Endodermal cell (in vitro differentiated cells): ENCODE data around the gene GPR65. TPM values are rescaled to one million over a fixed set of nuclear protein-coding genes. Genes with fewer than 3 reads are reported as not detected.

Experiments
- DNase-seq: peaks from one replicate; pipeline ENCODE4 v3.0.0-alpha.2; 2017
- H3K27ac ChIP-seq: 2 replicates; pipeline ENCODE4 v1.5.1; 2013; ENCODE audit warnings: mild to moderate bottlenecking, low read depth, low read length, moderate library complexity
- H3K27me3 ChIP-seq: 2 replicates; pipeline ENCODE4 v1.6.1; 2013; ENCODE audit warnings: mild to moderate bottlenecking, low read length, moderate library complexity; ENCODE audit not compliant: insufficient read depth, control insufficient read depth, poor library complexity, severe bottlenecking
- H3K36me3 ChIP-seq: 2 replicates; pipeline ENCODE4 v1.7.0; 2013; ENCODE audit warnings: mild to moderate bottlenecking, low read length, moderate library complexity; ENCODE audit not compliant: control insufficient read depth, insufficient read depth
- H3K4me1 ChIP-seq: one replicate; pipeline ENCODE4 v1.7.0; 2013; ENCODE audit warnings: low read length; ENCODE audit not compliant: control insufficient read depth, insufficient read depth
- H3K4me3 ChIP-seq: 2 replicates; pipeline ENCODE4 v1.5.1; 2013; ENCODE audit warnings: mild to moderate bottlenecking, low read length, moderate library complexity
- H3K9ac ChIP-seq: 2 replicates; pipeline ENCODE4 v1.6.1; 2013; ENCODE audit warnings: mild to moderate bottlenecking, low read length, moderate library complexity; ENCODE audit not compliant: poor library complexity, severe bottlenecking; ENCODE audit errors: extremely low read depth
- H3K9me3 ChIP-seq: 2 replicates; pipeline ENCODE4 v1.6.1; 2013; ENCODE audit warnings: mild to moderate bottlenecking, low read length, moderate library complexity; ENCODE audit not compliant: control insufficient read depth
- H3K27ac Mint-ChIP-seq: 2 replicates; pipeline ENCODE4 v1.8.0; 2020; ENCODE audit warnings: mixed read lengths
- H3K27me3 Mint-ChIP-seq: 2 replicates; pipeline ENCODE4 v1.8.0; 2021; ENCODE audit warnings: mild to moderate bottlenecking, mixed read lengths; ENCODE audit not compliant: insufficient read depth
- H3K36me3 Mint-ChIP-seq: 2 replicates; pipeline ENCODE4 v1.8.0; 2020; ENCODE audit warnings: low read depth, mixed read lengths
- H3K4me1 Mint-ChIP-seq: 2 replicates; pipeline ENCODE4 v1.8.0; 2020; ENCODE audit warnings: mixed read lengths
- H3K4me3 Mint-ChIP-seq: 2 replicates; pipeline ENCODE4 v1.8.0; 2020; ENCODE audit warnings: mild to moderate bottlenecking, moderate library complexity, mixed read lengths
- H3K9me3 Mint-ChIP-seq: 2 replicates; pipeline ENCODE4 v1.8.0; 2020; ENCODE audit warnings: mild to moderate bottlenecking, mixed read lengths
- WGBS, 2 experiments: methylation state at CpG; one replicate each; pipeline versions ENCODE4 v1.1.5 to v1.1.7; 2013; ENCODE audit warnings: missing lambda C conversion rate in 2 of 2, mixed read lengths in 1 of 2; ENCODE audit not compliant: insufficient coverage in 1 of 2, insufficient read length in 1 of 2; 5-methylcytosine and 5-hydroxymethylcytosine counted together
- total RNA-seq, 2 donors: library from RNA; stranded (reverse); fragmentation: NEBNext Ultra II Directional in 1 of 2; extraction: Animal tissue kit (Norgen Biotek cat#: 25700) in 1 of 2; gene quantifications; 2 replicates in 1 of 2; 3 replicates in 1 of 2; pipeline ENCODE4 v1.2.1, GENCODE V29; 2021
- TF ChIP-seq, protein P1 (sequence below): fragments of 200-600 bp; sonication (generic); conservative IDR thresholded peaks from 2 replicates; pipeline ENCODE4 v1.5.0; 2021; ENCODE audit warnings: antibody characterized with exemption, mild to moderate bottlenecking

GPR65 gene
- total RNA-seq, 2 donors from 2014 or later: not detected

DNA sequence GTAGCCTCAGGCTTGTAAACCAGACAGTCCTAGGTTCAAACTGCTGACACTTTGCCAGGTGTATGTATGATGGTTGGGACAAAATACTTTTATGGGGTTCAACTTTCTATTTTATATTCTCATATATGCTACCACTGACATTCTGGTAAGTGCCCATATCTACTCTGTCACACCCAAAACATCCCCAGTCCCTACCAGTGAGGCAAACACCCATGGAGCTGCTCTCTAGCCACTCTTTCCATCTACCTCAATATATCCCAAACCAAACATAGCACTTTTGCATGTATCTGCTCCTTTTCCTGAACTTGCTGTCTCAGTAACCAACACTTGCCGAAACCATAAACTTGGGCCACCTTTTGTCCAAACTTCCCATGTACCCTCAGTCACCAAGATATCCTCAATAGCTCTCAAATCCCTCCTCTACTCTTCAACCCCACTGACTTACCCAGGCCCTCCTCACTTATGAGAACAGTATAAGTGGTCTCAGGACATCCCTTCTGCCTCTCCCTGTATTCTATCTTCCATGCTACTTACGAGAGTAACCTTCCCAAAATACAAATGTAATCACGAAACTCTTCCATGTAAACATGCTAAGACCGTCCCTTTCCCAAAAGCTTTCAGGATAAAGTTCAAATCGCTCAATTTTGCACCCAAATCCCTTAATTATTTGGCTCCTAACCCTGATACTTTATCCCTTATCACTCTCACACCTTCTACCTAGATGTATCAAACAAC is 15.5 kb upstream of the GPR65 start:
- H3K36me3 ChIP-seq: peaks cover 6% of the 10 kb centered on the region
- no peaks in the 10 kb centered on the region for H3K9me3 Mint-ChIP-seq
- TF ChIP-seq, protein P1, sequence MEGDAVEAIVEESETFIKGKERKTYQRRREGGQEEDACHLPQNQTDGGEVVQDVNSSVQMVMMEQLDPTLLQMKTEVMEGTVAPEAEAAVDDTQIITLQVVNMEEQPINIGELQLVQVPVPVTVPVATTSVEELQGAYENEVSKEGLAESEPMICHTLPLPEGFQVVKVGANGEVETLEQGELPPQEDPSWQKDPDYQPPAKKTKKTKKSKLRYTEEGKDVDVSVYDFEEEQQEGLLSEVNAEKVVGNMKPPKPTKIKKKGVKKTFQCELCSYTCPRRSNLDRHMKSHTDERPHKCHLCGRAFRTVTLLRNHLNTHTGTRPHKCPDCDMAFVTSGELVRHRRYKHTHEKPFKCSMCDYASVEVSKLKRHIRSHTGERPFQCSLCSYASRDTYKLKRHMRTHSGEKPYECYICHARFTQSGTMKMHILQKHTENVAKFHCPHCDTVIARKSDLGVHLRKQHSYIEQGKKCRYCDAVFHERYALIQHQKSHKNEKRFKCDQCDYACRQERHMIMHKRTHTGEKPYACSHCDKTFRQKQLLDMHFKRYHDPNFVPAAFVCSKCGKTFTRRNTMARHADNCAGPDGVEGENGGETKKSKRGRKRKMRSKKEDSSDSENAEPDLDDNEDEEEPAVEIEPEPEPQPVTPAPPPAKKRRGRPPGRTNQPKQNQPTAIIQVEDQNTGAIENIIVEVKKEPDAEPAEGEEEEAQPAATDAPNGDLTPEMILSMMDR: no peak
- peaks cover 3% of the 10 kb centered on the region for H3K36me3 Mint-ChIP-seq
- H3K27me3 ChIP-seq: no peaks in the 10 kb centered on the region
- H3K4me1 Mint-ChIP-seq: peaks cover 11% of the 10 kb centered on the region
- no peak overlapping the region for H3K9ac ChIP-seq
- peaks cover 5% of the 10 kb centered on the region for H3K4me1 ChIP-seq
- WGBS, 2 experiments: 92 to 93% methylated on average over 5 of the region's 5 CpGs
- H3K27ac ChIP-seq: no peak overlapping the region
- no peaks in the 10 kb centered on the region for H3K27me3 Mint-ChIP-seq
- peaks cover 2% of the 10 kb centered on the region for H3K9me3 ChIP-seq
- no peak overlapping the region for H3K4me3 ChIP-seq
- no peak overlapping the region for H3K4me3 Mint-ChIP-seq
- DNase-seq: no peak
- no peak overlapping the region for H3K27ac Mint-ChIP-seq

DNA sequence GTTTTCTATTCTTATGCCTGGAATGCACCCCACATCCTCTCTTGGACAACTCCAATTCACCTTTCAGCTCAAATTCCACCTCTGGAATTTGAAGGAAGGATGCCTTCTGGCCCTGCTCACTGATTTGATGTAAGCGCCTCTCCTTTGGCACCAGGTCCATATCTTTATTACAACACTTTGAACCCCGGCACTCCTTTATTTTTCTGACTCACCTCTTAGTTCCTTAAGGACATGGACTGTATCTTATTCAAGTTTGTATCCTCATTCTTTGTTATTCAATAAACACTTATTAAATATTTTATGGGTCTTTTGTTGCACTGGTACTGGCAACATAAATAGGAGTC is 15.0 kb upstream of the GPR65 start:
- 96% methylated on average over 2 of the region's 2 CpGs; no CpG with 5 or more reads in 1 of the 2 experiments for WGBS, 2 experiments
- Histone ChIP-seq H3K9ac (no peak overlapping the region), H3K36me3 (peaks cover 6% of the 10 kb centered on the region), H3K27me3 (no peaks in the 10 kb centered on the region), H3K4me1 (peaks cover 5% of the 10 kb centered on the region), H3K4me3 (no peak overlapping the region), H3K27ac (no peak overlapping the region), H3K9me3 (peaks cover 8% of the 10 kb centered on the region)
- H3K27ac Mint-ChIP-seq: no peak overlapping the region
- DNase-seq: no peak
- TF ChIP-seq, protein P1: no peak
- no peaks in the 10 kb centered on the region for H3K36me3 Mint-ChIP-seq
- H3K27me3 Mint-ChIP-seq: no peaks in the 10 kb centered on the region
- H3K4me1 Mint-ChIP-seq: peaks cover 11% of the 10 kb centered on the region
- H3K4me3 Mint-ChIP-seq: no peak overlapping the region
- H3K9me3 Mint-ChIP-seq: no peaks in the 10 kb centered on the region

DNA sequence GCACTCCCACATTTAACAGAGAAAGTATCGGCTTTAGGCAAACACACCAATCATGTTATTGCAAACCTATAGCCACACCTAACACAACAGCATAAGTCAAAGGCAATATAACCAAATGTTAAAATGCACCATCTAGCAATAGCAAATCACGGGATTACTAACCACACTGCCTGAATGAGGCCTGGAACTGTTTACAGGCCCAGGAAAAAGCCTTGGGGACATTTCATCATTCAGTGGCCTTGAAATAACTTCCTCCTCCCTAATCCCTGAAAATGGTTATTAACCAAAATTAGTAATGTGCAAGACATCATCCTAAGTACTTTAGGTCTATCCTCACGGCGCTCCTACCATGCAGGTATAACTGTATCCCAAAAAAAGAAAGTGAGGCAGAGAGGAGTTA is 14.3 kb upstream of the GPR65 start:
- H3K9me3 Mint-ChIP-seq: no peaks in the 10 kb centered on the region
- no peak overlapping the region for H3K4me3 ChIP-seq
- H3K27ac ChIP-seq: no peak overlapping the region
- TF ChIP-seq, protein P1: no peak
- peaks cover 2% of the 10 kb centered on the region for H3K36me3 ChIP-seq
- H3K9ac ChIP-seq: no peak overlapping the region
- 92 to 100% methylated on average over 2 to 4 of the region's 4 CpGs for WGBS, 2 experiments
- no peak overlapping the region for H3K4me3 Mint-ChIP-seq
- H3K36me3 Mint-ChIP-seq: no peaks in the 10 kb centered on the region
- no peaks in the 10 kb centered on the region for H3K27me3 ChIP-seq
- DNase-seq: no peak
- peaks cover 9% of the 10 kb centered on the region for H3K4me1 ChIP-seq
- peaks cover 15% of the 10 kb centered on the region for H3K4me1 Mint-ChIP-seq
- H3K27ac Mint-ChIP-seq: no peak overlapping the region
- no peaks in the 10 kb centered on the region for H3K27me3 Mint-ChIP-seq
- H3K9me3 ChIP-seq: peaks cover 12% of the 10 kb centered on the region
